Measurements from ENCODE around the gene MAN2A2.

Gene MAN2A2

DNA sequence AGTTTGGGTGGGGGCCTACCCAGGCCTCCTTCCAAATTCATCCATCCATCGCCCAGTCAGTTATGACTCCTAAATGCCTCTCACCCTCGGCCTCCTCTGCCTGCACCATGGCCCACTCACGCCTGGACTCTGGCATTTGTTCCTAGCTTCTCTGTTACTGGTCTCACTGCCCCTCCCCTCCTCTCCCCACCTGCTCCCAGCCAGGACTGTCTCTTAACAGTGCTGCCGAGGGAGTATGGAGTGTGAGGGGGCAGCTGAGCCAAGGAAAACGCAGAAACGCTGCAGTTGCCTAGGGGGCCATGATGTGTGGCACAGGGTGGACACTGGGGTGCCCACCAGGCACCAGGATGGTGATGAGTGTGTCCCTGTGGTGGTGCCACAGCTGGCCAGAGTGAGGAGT is 54.7 kb downstream of the MAN2A2 start:
- Histone ChIP-seq H2AFZ (ENCODE audit: low read depth, low read length) (no peak overlapping the region), H3K4me1 (ENCODE audit: insufficient read depth, low read length) (no peaks in the 10 kb centered on the region), H3K9me3 (ENCODE audit: low read length) (no peaks in the 10 kb centered on the region), H3K36me3 (ENCODE audit: insufficient read depth, low read length) (peaks cover 38% of the 10 kb centered on the region), H3K27me3 (ENCODE audit: insufficient read depth, low read length) (no peaks in the 10 kb centered on the region), H3K4me3 (ENCODE audit: low read length) (no peak overlapping the region)

DNA sequence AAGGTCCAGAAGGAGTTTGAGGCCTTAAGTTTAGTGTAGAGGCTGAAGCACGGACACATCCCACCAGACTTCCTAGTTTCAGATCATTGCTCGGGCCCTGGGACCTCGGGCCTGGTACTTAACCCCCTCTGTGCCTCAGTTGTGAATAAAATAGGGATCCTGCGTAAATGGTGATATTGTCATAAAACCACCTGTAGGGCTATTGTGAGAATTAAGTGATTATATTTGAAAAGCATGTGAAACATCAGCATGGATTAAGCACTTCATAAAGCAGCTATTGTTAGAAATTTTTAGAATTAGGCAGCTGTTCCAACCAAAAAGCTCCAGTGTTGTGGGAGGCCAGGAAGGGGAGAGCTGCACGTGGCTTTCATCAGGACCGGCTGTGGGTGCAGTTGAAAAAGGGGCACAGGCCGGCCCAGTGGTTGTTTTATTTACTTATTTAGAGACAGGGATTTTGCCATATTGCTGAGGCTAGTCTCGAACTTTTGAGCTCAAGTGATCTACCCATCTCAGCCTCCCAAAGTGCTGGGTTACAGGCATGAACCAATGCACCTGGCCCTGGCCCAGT is 56.0 kb downstream of the MAN2A2 start:
- Histone ChIP-seq H3K4me1 (ENCODE audit: insufficient read depth, low read length) (no peaks in the 10 kb centered on the region), H3K27me3 (ENCODE audit: insufficient read depth, low read length) (no peaks in the 10 kb centered on the region), H2AFZ (ENCODE audit: low read depth, low read length) (no peak overlapping the region), H3K9me3 (ENCODE audit: low read length) (no peaks in the 10 kb centered on the region), H3K4me3 (ENCODE audit: low read length) (no peak overlapping the region), H3K36me3 (ENCODE audit: insufficient read depth, low read length) (peaks cover 29% of the 10 kb centered on the region)

DNA sequence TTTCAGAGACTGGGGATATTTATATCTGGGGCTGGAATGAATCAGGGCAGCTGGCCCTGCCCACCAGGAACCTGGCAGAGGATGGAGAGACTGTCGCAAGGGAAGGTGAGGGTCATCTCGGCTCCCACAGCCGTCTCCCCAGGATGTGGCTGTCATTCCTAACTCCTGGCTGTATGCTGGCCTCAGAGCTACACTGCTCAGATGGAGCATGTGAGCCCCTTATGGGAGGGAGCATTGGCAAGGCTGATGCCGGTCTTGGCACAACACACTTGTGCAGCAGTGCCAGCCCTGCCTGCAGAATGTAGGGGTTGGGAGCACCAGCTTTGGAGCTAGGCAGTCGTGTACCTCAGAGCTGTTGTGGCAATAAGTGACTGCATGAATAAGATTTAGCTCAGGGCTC is 56.8 kb downstream of the MAN2A2 start:
- H3K4me1 ChIP-seq (ENCODE audit: insufficient read depth, low read length): no peaks in the 10 kb centered on the region
- H3K4me3 ChIP-seq (ENCODE audit: low read length): no peak overlapping the region
- no peak overlapping the region for H2AFZ ChIP-seq (ENCODE audit: low read depth, low read length)
- no peaks in the 10 kb centered on the region for H3K27me3 ChIP-seq (ENCODE audit: insufficient read depth, low read length)
- no peaks in the 10 kb centered on the region for H3K9me3 ChIP-seq (ENCODE audit: low read length)
- peaks cover 31% of the 10 kb centered on the region for H3K36me3 ChIP-seq (ENCODE audit: insufficient read depth, low read length)

DNA sequence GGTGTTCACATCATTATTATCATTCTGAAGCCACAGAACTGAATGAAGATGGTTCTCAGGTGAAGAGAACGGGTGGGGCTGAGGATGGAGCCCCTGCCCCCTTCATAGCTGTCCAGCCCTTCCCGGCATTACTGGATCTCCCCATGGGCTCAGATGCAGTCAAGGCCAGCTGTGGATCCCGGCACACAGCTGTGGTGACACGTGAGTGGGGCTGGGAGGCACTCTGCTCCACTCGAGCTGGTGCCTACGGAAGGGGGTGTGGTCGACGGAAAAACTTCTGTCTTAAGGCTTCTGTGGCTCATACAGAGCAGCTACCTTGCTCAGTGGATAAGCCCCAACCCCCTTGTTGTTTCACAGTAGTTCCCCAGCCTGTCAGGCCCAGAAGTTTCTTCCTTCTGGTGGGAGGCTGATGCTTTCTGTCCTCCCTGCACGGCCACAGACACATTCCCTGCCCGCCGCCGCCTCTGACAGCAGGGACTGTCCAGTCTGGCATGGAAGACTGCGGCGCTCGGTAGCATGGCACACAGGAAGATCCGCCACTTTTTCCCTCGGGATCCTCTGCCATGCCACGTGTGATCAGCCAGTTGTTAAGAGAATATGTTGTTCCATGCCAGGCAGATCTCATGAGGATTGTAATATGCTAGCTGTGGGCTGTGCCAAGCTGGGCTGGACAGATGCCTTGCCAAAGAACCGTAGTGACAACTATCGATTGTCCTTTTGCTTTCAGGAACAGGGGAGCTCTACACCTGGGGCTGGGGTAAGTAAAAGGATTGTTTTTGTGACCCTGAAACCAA is 57.4 kb downstream of the MAN2A2 start:
- H3K4me3 ChIP-seq (ENCODE audit: low read length): no peak overlapping the region
- H3K36me3 ChIP-seq (ENCODE audit: insufficient read depth, low read length): peaks cover 37% of the 10 kb centered on the region
- H3K4me1 ChIP-seq (ENCODE audit: insufficient read depth, low read length): no peaks in the 10 kb centered on the region
- H2AFZ ChIP-seq (ENCODE audit: low read depth, low read length): no peak overlapping the region
- H3K27me3 ChIP-seq (ENCODE audit: insufficient read depth, low read length): no peaks in the 10 kb centered on the region
- no peaks in the 10 kb centered on the region for H3K9me3 ChIP-seq (ENCODE audit: low read length)

DNA sequence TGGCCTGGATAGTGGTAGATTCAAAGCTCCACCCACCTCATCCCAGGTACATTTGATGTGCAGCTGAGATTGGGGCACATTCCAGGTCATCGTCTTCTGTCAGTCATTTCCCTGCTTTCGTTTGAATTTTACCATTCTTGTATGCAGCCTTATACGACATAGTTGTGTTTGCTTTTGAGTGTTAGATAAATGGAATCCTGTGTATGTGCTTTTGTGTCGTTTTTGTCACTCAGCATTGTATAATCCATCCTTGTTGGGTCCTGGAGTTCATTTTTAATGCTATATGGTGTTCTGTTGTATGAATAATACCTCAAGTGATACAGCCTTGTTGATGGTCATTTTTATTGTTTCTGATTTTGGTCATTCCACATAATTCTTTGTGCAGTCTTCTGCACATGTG is 58.9 kb downstream of the MAN2A2 start:
- peaks cover 48% of the 10 kb centered on the region for H3K36me3 ChIP-seq (ENCODE audit: insufficient read depth, low read length)
- no peaks in the 10 kb centered on the region for H3K4me1 ChIP-seq (ENCODE audit: insufficient read depth, low read length)
- no peaks in the 10 kb centered on the region for H3K9me3 ChIP-seq (ENCODE audit: low read length)
- H3K4me3 ChIP-seq (ENCODE audit: low read length): no peak overlapping the region
- no peaks in the 10 kb centered on the region for H3K27me3 ChIP-seq (ENCODE audit: insufficient read depth, low read length)
- no peak overlapping the region for H2AFZ ChIP-seq (ENCODE audit: low read depth, low read length)

DNA sequence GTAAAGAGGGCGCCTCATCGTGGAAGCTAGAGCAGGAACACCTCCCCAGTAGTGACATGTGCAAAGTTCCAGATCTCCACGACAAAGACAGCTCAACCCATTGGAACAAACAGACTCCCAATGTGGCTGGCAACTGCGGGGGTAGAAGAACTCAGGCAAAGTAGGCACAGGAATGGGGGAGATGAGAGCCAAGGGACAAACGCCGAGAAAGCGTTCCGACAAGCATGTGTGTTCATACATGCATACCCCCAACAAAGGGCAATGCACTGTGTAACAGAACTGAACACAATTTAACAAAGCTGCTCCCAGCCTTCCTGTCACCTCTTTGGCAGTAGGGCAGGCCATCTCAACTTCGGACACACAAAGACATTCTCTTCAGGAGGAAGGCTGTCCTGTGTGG is 63.2 kb downstream of the MAN2A2 start:
- H3K27me3 ChIP-seq (ENCODE audit: insufficient read depth, low read length): no peaks in the 10 kb centered on the region
- H2AFZ ChIP-seq (ENCODE audit: low read depth, low read length): no peak overlapping the region
- H3K36me3 ChIP-seq (ENCODE audit: insufficient read depth, low read length): peaks cover 72% of the 10 kb centered on the region
- H3K9me3 ChIP-seq (ENCODE audit: low read length): no peaks in the 10 kb centered on the region
- H3K4me1 ChIP-seq (ENCODE audit: insufficient read depth, low read length): no peaks in the 10 kb centered on the region
- H3K4me3 ChIP-seq (ENCODE audit: low read length): no peak overlapping the region

DNA sequence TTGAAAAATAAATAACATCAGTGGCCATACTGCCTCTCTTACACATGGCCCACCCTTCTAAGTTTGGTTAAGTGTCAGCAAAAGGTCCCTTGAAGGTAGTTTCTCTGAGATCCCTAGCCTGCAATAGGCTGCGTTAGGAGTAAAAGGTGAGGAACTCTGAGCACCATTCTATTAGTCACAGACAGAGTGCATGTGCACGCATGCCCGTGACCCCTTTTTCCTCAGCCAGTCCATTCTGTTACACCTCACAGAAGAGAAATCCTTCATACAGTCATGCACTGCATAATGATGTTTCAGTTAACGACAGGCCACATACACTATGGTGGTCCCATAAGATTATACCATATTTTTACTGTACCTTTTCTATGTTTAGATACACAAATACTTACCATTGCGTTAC is 64.1 kb downstream of the MAN2A2 start:
- Histone ChIP-seq H2AFZ (ENCODE audit: low read depth, low read length) (no peak overlapping the region), H3K27me3 (ENCODE audit: insufficient read depth, low read length) (no peaks in the 10 kb centered on the region), H3K4me1 (ENCODE audit: insufficient read depth, low read length) (no peaks in the 10 kb centered on the region), H3K4me3 (ENCODE audit: low read length) (no peak overlapping the region), H3K9me3 (ENCODE audit: low read length) (no peaks in the 10 kb centered on the region), H3K36me3 (ENCODE audit: insufficient read depth, low read length) (peaks cover 67% of the 10 kb centered on the region)

DNA sequence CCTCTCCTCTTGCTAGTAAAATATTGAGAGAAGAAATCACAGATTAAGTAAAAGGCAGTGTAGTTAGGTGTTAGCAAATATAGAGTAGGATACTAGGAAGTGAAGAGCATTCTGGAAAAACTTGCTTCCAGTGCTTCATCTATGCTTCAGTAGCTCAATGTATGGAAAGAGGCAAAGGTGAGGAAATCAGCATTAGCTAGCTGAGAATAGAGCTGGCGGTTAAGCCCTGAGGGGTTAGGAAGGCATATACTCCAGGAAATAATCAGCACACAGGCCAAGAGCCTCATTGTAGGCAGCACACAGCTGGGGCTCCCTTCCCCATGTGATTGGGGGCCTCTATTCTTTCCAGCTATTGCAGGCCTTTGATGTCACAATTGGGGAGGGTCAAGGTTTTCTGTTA is 65.3 kb downstream of the MAN2A2 start:
- Histone ChIP-seq H3K4me1 (ENCODE audit: insufficient read depth, low read length) (no peaks in the 10 kb centered on the region), H2AFZ (ENCODE audit: low read depth, low read length) (no peak overlapping the region), H3K9me3 (ENCODE audit: low read length) (no peaks in the 10 kb centered on the region), H3K27me3 (ENCODE audit: insufficient read depth, low read length) (no peaks in the 10 kb centered on the region), H3K36me3 (ENCODE audit: insufficient read depth, low read length) (peaks cover 76% of the 10 kb centered on the region), H3K4me3 (ENCODE audit: low read length) (no peak overlapping the region)

DNA sequence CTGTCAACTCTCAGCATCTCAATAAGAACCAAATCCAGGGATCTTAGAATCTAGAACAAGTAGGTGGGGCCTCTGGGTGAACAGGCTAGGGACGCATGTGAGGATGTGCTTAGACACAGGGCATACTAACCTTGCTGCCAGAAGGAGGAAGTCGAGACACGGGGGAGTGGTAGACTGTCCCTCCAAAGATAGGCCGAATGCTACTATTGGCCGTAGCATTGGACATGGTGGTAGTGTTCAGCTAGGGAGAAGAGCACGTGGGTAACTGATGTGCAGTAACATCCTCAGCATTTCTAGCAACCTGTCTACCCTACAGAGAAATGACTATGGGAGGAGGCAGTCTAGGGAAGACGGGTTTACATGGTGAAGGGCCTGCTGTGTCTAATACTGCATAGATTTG is 67.2 kb downstream of the MAN2A2 start:
- H3K27me3 ChIP-seq (ENCODE audit: insufficient read depth, low read length): no peaks in the 10 kb centered on the region
- no peaks in the 10 kb centered on the region for H3K4me1 ChIP-seq (ENCODE audit: insufficient read depth, low read length)
- no peaks in the 10 kb centered on the region for H3K9me3 ChIP-seq (ENCODE audit: low read length)
- peaks cover 80% of the 10 kb centered on the region for H3K36me3 ChIP-seq (ENCODE audit: insufficient read depth, low read length)
- H3K4me3 ChIP-seq (ENCODE audit: low read length): no peak overlapping the region
- no peak overlapping the region for H2AFZ ChIP-seq (ENCODE audit: low read depth, low read length)

DNA sequence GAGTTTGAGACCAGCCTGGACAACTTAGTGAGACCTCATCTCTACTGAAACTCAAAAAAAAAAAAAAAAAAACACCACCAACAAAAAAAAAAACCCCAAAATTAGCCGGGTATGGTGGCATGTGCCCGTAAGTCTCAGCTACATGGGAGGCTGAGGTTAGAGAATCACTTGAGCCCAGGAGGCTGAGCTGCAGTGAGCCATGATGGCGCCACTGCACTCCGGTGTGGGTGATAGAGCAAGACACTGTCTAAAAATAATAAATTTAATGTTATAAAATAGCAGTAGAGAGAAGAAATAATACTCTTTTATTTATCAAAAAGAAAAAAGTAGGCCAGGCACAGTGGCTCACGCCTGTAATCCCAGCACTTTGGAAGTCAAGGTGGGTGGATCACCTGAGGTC is 69.0 kb downstream of the MAN2A2 start:
- H3K4me3 ChIP-seq (ENCODE audit: low read length): no peak overlapping the region
- no peak overlapping the region for H2AFZ ChIP-seq (ENCODE audit: low read depth, low read length)
- no peaks in the 10 kb centered on the region for H3K4me1 ChIP-seq (ENCODE audit: insufficient read depth, low read length)
- no peaks in the 10 kb centered on the region for H3K27me3 ChIP-seq (ENCODE audit: insufficient read depth, low read length)
- H3K9me3 ChIP-seq (ENCODE audit: low read length): no peaks in the 10 kb centered on the region
- H3K36me3 ChIP-seq (ENCODE audit: insufficient read depth, low read length): peaks cover 76% of the 10 kb centered on the region
